ENCODE data around the gene GRK5.

DNA sequence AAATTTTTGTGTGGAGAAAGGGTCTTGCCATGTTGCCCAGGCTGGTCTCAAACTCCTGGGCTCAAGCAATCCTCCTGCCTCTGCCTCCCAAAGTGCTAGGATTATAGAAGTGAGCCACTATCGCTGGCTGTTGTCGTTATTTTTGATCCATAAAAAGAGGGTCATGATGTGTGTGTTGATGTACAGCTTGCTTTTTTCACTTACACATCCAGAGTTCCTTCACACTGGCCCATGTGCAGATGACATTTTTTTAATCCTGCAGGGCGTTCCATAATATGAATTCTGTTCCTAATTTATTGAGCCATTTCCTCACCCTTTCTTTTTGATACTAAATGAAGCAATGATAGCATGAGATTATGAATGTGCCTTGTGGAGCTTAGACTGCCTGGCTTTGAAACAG, 40.8 kb downstream of the GRK5 start:
- no peak for TF ChIP-seq FOXM1 (IDR thresholded peaks at IDR 0.05; ENCODE audit: borderline replicate concordance)
- TF ChIP-seq SP1 (IDR thresholded peaks at IDR 0.05) = no peak
- TF ChIP-seq LEF1 (IDR thresholded peaks at IDR 0.05; ENCODE audit: borderline replicate concordance) = no peak
- TF ChIP-seq BHLHE40 (IDR thresholded peaks at IDR 0.05; ENCODE audit: borderline replicate concordance) = no peak
- no peak for TF ChIP-seq L3MBTL2 (conservative IDR thresholded peaks at IDR 0.05)
- TF ChIP-seq TARDBP (IDR thresholded peaks at IDR 0.05) = no peak
- TF ChIP-seq, protein P1, sequence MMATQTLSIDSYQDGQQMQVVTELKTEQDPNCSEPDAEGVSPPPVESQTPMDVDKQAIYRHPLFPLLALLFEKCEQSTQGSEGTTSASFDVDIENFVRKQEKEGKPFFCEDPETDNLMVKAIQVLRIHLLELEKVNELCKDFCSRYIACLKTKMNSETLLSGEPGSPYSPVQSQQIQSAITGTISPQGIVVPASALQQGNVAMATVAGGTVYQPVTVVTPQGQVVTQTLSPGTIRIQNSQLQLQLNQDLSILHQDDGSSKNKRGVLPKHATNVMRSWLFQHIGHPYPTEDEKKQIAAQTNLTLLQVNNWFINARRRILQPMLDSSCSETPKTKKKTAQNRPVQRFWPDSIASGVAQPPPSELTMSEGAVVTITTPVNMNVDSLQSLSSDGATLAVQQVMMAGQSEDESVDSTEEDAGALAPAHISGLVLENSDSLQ (IDR thresholded peaks at IDR 0.05) = no peak

Measured in HEK293T (cell line).